K562 (cell line): Measurements from ENCODE around the gene ARHGEF12. TPM values are rescaled to one million over a fixed set of nuclear protein-coding genes. Genes with fewer than 3 reads are reported as not detected.

ENCODE experiments used
- ARNT ChIP-seq, 2 experiments: fragments of 450-650 bp; IDR thresholded peaks; 2 replicates each; pipeline ENCODE4 v1.6.1; 2016; ENCODE audit warnings: mild to moderate bottlenecking in 1 of 2
- DNMT1 ChIP-seq: fragments of 450-650 bp; IDR thresholded peaks from 2 replicates; pipeline ENCODE4 v1.6.1; 2016; ENCODE audit warnings: antibody characterized with exemption, mild to moderate bottlenecking
- ELF1 ChIP-seq: fragments of 200-800 bp; sonication (Bioruptor generic); IDR thresholded peaks from 2 replicates; pipeline ENCODE4 v1.6.1; 2016; ENCODE audit warnings: missing genetic modification characterization, missing compliant biosample characterization
- ETS1 ChIP-seq: conservative IDR thresholded peaks from 2 replicates; pipeline ENCODE4 v1.6.1; 2011; ENCODE audit warnings: low read depth, mild to moderate bottlenecking, low read length; ENCODE audit not compliant: control insufficient read depth
- FOXA3 ChIP-seq, 2 experiments: fragments of 450-650 bp in 1 of 2; sonication (generic) in 1 of 2; formaldehyde crosslinking; IDR thresholded peaks in 1 of 2; conservative IDR thresholded peaks in 1 of 2; 2 replicates each; pipeline versions ENCODE4 v1.4.0 to v1.8.0; 2020 to 2022; ENCODE audit warnings: mild to moderate bottlenecking in 2 of 2, missing genetic modification reagents in 1 of 2
- HNRNPUL1 ChIP-seq: fragments of 200-400 bp; formaldehyde crosslinking; IDR thresholded peaks from 2 replicates; pipeline ENCODE4 v1.6.1; 2017; ENCODE audit warnings: low read length
- JUNB ChIP-seq: fragments of 450-650 bp; formaldehyde crosslinking; conservative IDR thresholded peaks from 2 replicates; pipeline ENCODE4 v1.4.0; 2020; ENCODE audit warnings: mild to moderate bottlenecking
- KLF1 ChIP-seq: fragments of 450-650 bp; IDR thresholded peaks from 2 replicates; pipeline ENCODE4 v1.6.1; 2016; ENCODE audit warnings: missing genetic modification characterization, missing compliant biosample characterization
- MTF1 ChIP-seq: fragments of 250-450 bp; sonication (Bioruptor Pico); IDR thresholded peaks from 2 replicates; pipeline ENCODE4 v1.9.0; 2021; ENCODE audit warnings: moderate library complexity, mild to moderate bottlenecking, inconsistent platforms, borderline replicate concordance
- PYGO2 ChIP-seq: fragments of 450-650 bp; IDR thresholded peaks from 2 replicates; pipeline ENCODE4 v1.6.1; 2016; ENCODE audit warnings: mild to moderate bottlenecking, missing genetic modification characterization, moderate library complexity, missing compliant biosample characterization
- RAD21 ChIP-seq, 2 experiments: fragments of 250-450 bp in 1 of 2; fragments of 450-650 bp in 1 of 2; sonication (Bioruptor Pico) in 1 of 2; formaldehyde crosslinking in 1 of 2; IDR thresholded peaks in 1 of 2; conservative IDR thresholded peaks in 1 of 2; 2 replicates each; pipeline versions ENCODE4 v1.4.0 to v1.8.0; 2020 to 2022; ENCODE audit warnings: mild to moderate bottlenecking in 2 of 2, moderate library complexity in 1 of 2
- RFX1 ChIP-seq: fragments of 450-650 bp; IDR thresholded peaks from 2 replicates; pipeline ENCODE4 v1.6.1; 2016; ENCODE audit warnings: mild to moderate bottlenecking, moderate library complexity
- XRCC5 ChIP-seq: fragments of 200-400 bp; formaldehyde crosslinking; IDR thresholded peaks from 2 replicates; pipeline ENCODE4 v1.6.1; 2017; ENCODE audit warnings: low read depth, mild to moderate bottlenecking, low read length
- ZBTB40 ChIP-seq, 2 experiments: fragments of 450-650 bp in 1 of 2; sonication (generic) in 1 of 2; formaldehyde crosslinking in 1 of 2; IDR thresholded peaks; 2 replicates each; pipeline versions ENCODE4 v1.7.1 to v1.9.0; 2016 to 2022; ENCODE audit warnings: inconsistent platforms in 1 of 2, mild to moderate bottlenecking in 1 of 2, missing genetic modification reagents in 1 of 2
- ZNF717 ChIP-seq: fragments of 250-450 bp; sonication (Bioruptor Pico); IDR thresholded peaks from 2 replicates; pipeline ENCODE4 v1.5.0; 2021
- polyA plus RNA-seq, 8 experiments: library from polyadenylated mRNA; depleted of rRNA in 4 of 8; stranded (reverse) in 5 of 8; unstranded in 3 of 8; fragments of >200 nt; fragmentation: Nextera tagmentation in 2 of 8; fragmentation: Illumina TruSeq in 1 of 8; extraction: Ambion mirVana in 2 of 8; extraction: Trizol in 1 of 8; gene quantifications; 2 replicates each; pipeline versions ENCODE4 v1.2.1 to v1.2.3, GENCODE V29; 2011 to 2014; ENCODE audit warnings: inconsistent platforms in 1 of 8, missing spikeins in 1 of 8
- total RNA-seq, 7 experiments: library from RNA; depleted of rRNA in 6 of 7; stranded (reverse); fragments of >200 nt in 6 of 7; fragmentation: Illumina TruSeq in 2 of 7; extraction: Trizol in 2 of 7; gene quantifications; 2 replicates each; pipeline versions ENCODE4 v1.2.1 to v1.2.3, GENCODE V29; 2011 to 2021; ENCODE audit warnings: low replicate concordance in 1 of 7
- TF ChIP-seq, protein P1 (sequence below): fragments of 450-650 bp; IDR thresholded peaks from 2 replicates; pipeline ENCODE4 v1.6.1; 2017; ENCODE audit warnings: mild to moderate bottlenecking, moderate library complexity

Gene ARHGEF12
- total and polyA plus RNA-seq, 9 of the 15 experiments (the other 6 are each of a cell fraction or from before 2014, with no cell fraction given), result 3.5 to 51.7 (median 29.5) TPM

DNA sequence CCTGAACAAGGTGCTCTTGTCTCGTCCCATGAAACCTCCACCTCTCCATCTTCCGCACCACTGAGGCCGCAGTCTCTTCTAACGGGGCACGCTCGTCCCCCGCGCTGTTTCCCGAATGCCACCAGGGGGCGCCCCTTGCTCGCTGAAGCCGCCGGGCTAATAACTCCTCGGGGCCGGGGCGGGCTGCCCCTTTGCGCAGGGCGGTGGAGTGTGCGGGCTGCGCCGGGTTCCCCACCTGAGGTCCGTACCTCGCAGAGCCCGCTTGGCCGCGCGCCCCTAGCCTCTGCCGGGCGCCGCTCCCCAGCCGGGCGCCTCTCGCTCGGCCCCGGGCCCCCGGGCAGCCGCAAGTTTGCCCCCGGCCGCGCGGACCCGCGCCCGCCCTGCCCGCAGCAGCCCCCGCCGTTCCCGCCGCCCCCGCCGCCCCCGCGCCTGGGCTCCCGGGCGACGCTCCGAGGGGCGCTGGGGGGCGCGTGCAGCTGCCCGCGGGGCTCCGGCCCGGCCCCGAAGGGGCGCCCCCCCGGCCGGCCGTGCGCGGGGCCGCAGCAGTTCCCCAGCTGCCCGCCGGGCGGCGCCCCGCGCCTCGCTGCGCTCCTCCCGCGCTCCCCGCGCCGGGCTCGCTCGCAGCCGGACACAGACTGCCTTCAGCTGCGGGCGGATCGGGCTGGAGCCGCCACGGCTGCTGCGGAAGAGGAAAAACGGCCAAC, 175.1 kb downstream of the ARHGEF12 start, which contains the start of gene GRIK4 (continued):
- TF ChIP-seq ZBTB40 (IDR thresholded peaks at IDR 0.05), result no peak
- no peak for TF ChIP-seq ZBTB40 (CRISPR knock-in tag; IDR thresholded peaks at IDR 0.05)
- no peak for TF ChIP-seq MTF1
- TF ChIP-seq, protein P1, sequence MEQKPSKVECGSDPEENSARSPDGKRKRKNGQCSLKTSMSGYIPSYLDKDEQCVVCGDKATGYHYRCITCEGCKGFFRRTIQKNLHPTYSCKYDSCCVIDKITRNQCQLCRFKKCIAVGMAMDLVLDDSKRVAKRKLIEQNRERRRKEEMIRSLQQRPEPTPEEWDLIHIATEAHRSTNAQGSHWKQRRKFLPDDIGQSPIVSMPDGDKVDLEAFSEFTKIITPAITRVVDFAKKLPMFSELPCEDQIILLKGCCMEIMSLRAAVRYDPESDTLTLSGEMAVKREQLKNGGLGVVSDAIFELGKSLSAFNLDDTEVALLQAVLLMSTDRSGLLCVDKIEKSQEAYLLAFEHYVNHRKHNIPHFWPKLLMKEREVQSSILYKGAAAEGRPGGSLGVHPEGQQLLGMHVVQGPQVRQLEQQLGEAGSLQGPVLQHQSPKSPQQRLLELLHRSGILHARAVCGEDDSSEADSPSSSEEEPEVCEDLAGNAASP, result no peak
- TF ChIP-seq DNMT1, result no peak
- no peak for TF ChIP-seq HNRNPUL1
- TF ChIP-seq RFX1, result no peak
- TF ChIP-seq ELF1, result no peak
- TF ChIP-seq JUNB (CRISPR knock-in tag), result no peak
- TF ChIP-seq RAD21 (CRISPR knock-in tag; conservative IDR thresholded peaks at IDR 0.05 in 1 of 2, IDR thresholded peaks at IDR 0.05 in 1 of 2), result peak; percentile 91 to 94
- TF ChIP-seq ZNF717 (CRISPR knock-in tag), result no peak
- TF ChIP-seq ARNT (IDR thresholded peaks at IDR 0.05), result no peak
- TF ChIP-seq XRCC5, result peak; percentile 75; the same call in 1 of the 2 replicates
- no peak for TF ChIP-seq PYGO2 (tag)
- TF ChIP-seq KLF1 (tag), result no peak
- 0 out of 2 replicates have a peak, but pooled peaks have one; percentile 34 for TF ChIP-seq ETS1
- no peak for TF ChIP-seq FOXA3 (CRISPR knock-in tag; conservative IDR thresholded peaks at IDR 0.05 in 1 of 2, IDR thresholded peaks at IDR 0.05 in 1 of 2)
